HEK293 (cell line): ENCODE results near the gene ANAPC16.
A peak's percentile ranks its signal among the peaks of the same experiment; 100 is the strongest.

Experiments used
- CTCF ChIP-seq: fragments of 450-650 bp; formaldehyde crosslinking; IDR thresholded peaks from 2 replicates; pipeline ENCODE4 v1.5.1; 2016; ENCODE audit warnings: missing biosample characterization, missing genetic modification characterization
- IKZF3 ChIP-seq: fragments of 450-650 bp; IDR thresholded peaks from 2 replicates; pipeline ENCODE4 v1.5.0; 2018; ENCODE audit warnings: missing biosample characterization, mild to moderate bottlenecking, missing genetic modification characterization, moderate library complexity
- KLF16 ChIP-seq: fragments of 450-650 bp; formaldehyde crosslinking; IDR thresholded peaks from 2 replicates; pipeline ENCODE4 v1.5.1; 2017; ENCODE audit warnings: missing biosample characterization, missing genetic modification characterization
- KLF7 ChIP-seq: fragments of 450-650 bp; formaldehyde crosslinking; IDR thresholded peaks from 2 replicates; pipeline ENCODE4 v1.5.1; 2016; ENCODE audit warnings: missing biosample characterization, missing genetic modification characterization, borderline replicate concordance
- PRDM1 ChIP-seq: fragments of 450-650 bp; formaldehyde crosslinking; IDR thresholded peaks from 2 replicates; pipeline ENCODE4; 2016; ENCODE audit warnings: missing biosample characterization, missing genetic modification characterization
- SP2 ChIP-seq: fragments of 450-650 bp; formaldehyde crosslinking; IDR thresholded peaks from 2 replicates; pipeline ENCODE4 v1.5.1; 2016; ENCODE audit warnings: missing biosample characterization, missing genetic modification characterization
- SP3 ChIP-seq: fragments of 450-650 bp; formaldehyde crosslinking; IDR thresholded peaks from 2 replicates; pipeline ENCODE4 v1.5.1; 2016; ENCODE audit warnings: missing biosample characterization, missing genetic modification characterization
- SP7 ChIP-seq: fragments of 450-650 bp; formaldehyde crosslinking; IDR thresholded peaks from 2 replicates; pipeline ENCODE4 v1.5.1; 2016; ENCODE audit warnings: missing biosample characterization, missing genetic modification characterization
- TRIM28 ChIP-seq: IDR thresholded peaks from 2 replicates; pipeline ENCODE4 v1.6.1; 2011; ENCODE audit warnings: low read length, control low read depth, borderline replicate concordance
- ZBTB17 ChIP-seq: fragments of 450-650 bp; formaldehyde crosslinking; IDR thresholded peaks from 2 replicates; pipeline ENCODE4 v1.5.1; 2016; ENCODE audit warnings: missing biosample characterization, missing genetic modification characterization
- ZBTB26 ChIP-seq: fragments of 450-650 bp; formaldehyde crosslinking; optimal IDR thresholded peaks from 2 replicates; pipeline ENCODE3; 2016; ENCODE audit warnings: missing biosample characterization, mild to moderate bottlenecking, missing genetic modification characterization
- ZBTB44 ChIP-seq: fragments of 450-650 bp; IDR thresholded peaks from 2 replicates; pipeline ENCODE4 v1.5.1; 2018; ENCODE audit warnings: missing biosample characterization, mild to moderate bottlenecking, missing genetic modification characterization
- ZBTB48 ChIP-seq: fragments of 450-650 bp; formaldehyde crosslinking; IDR thresholded peaks from 2 replicates; pipeline ENCODE4 v1.5.1; 2016; ENCODE audit warnings: missing biosample characterization, missing genetic modification characterization
- ZBTB8A ChIP-seq: fragments of 450-650 bp; formaldehyde crosslinking; IDR thresholded peaks from 2 replicates; pipeline ENCODE4 v1.5.1; 2016; ENCODE audit warnings: missing biosample characterization, missing genetic modification characterization
- ZFHX2 ChIP-seq: fragments of 450-650 bp; formaldehyde crosslinking; conservative IDR thresholded peaks from 2 replicates; pipeline ENCODE4 v1.5.1; 2016; ENCODE audit warnings: missing biosample characterization, missing genetic modification characterization
- ZIC2 ChIP-seq: fragments of 450-650 bp; formaldehyde crosslinking; IDR thresholded peaks from 2 replicates; pipeline ENCODE4 v1.5.1; 2016; ENCODE audit warnings: missing biosample characterization, missing genetic modification characterization
- ZNF10 ChIP-seq: fragments of 450-650 bp; formaldehyde crosslinking; IDR thresholded peaks from 2 replicates; pipeline ENCODE4 v1.5.1; 2017; ENCODE audit warnings: missing biosample characterization, missing genetic modification characterization
- ZNF146 ChIP-seq: fragments of 450-650 bp; formaldehyde crosslinking; IDR thresholded peaks from 2 replicates; pipeline ENCODE4 v1.5.1; 2016; ENCODE audit warnings: missing biosample characterization, missing genetic modification characterization
- ZNF184 ChIP-seq: fragments of 450-650 bp; IDR thresholded peaks from 2 replicates; pipeline ENCODE4 v1.5.1; 2018; ENCODE audit warnings: missing biosample characterization, mild to moderate bottlenecking, missing genetic modification characterization
- ZNF311 ChIP-seq: fragments of 450-650 bp; formaldehyde crosslinking; IDR thresholded peaks from 2 replicates; pipeline ENCODE4 v1.5.1; 2017; ENCODE audit warnings: missing biosample characterization, missing genetic modification characterization, borderline replicate concordance
- ZNF324 ChIP-seq: fragments of 450-650 bp; formaldehyde crosslinking; IDR thresholded peaks from 2 replicates; pipeline ENCODE4 v1.5.1; 2016; ENCODE audit warnings: missing biosample characterization, missing genetic modification characterization
- ZNF366 ChIP-seq: fragments of 450-650 bp; formaldehyde crosslinking; conservative IDR thresholded peaks from 2 replicates; pipeline ENCODE4 v1.5.1; 2016; ENCODE audit warnings: missing biosample characterization, missing genetic modification characterization
- ZNF544 ChIP-seq: fragments of 450-650 bp; formaldehyde crosslinking; IDR thresholded peaks from 2 replicates; pipeline ENCODE4 v1.5.0; 2017; ENCODE audit warnings: missing biosample characterization, missing genetic modification characterization
- ZNF560 ChIP-seq: fragments of 450-650 bp; formaldehyde crosslinking; IDR thresholded peaks from 2 replicates; pipeline ENCODE4 v1.5.1; 2017; ENCODE audit warnings: missing biosample characterization, missing genetic modification characterization, borderline replicate concordance
- ZNF561 ChIP-seq: fragments of 450-650 bp; IDR thresholded peaks from 2 replicates; pipeline ENCODE4 v1.5.1; 2018; ENCODE audit warnings: missing biosample characterization, missing genetic modification characterization, borderline replicate concordance
- ZNF580 ChIP-seq: fragments of 450-650 bp; formaldehyde crosslinking; IDR thresholded peaks from 2 replicates; pipeline ENCODE4 v1.5.1; 2016; ENCODE audit warnings: missing biosample characterization, missing genetic modification characterization
- ZNF585B ChIP-seq: fragments of 450-650 bp; formaldehyde crosslinking; IDR thresholded peaks from 2 replicates; pipeline ENCODE4 v1.5.1; 2016; ENCODE audit warnings: missing biosample characterization, missing genetic modification characterization
- ZNF600 ChIP-seq: fragments of 450-650 bp; formaldehyde crosslinking; IDR thresholded peaks from 2 replicates; pipeline ENCODE4 v1.5.1; 2016; ENCODE audit warnings: missing biosample characterization, missing genetic modification characterization
- ZNF692 ChIP-seq: fragments of 450-650 bp; formaldehyde crosslinking; IDR thresholded peaks from 2 replicates; pipeline ENCODE4 v1.5.1; 2016; ENCODE audit warnings: missing biosample characterization, missing genetic modification characterization
- ZNF707 ChIP-seq: fragments of 450-650 bp; formaldehyde crosslinking; IDR thresholded peaks from 2 replicates; pipeline ENCODE4 v1.5.1; 2016; ENCODE audit warnings: missing biosample characterization, missing genetic modification characterization
- ZNF76 ChIP-seq: fragments of 450-650 bp; formaldehyde crosslinking; IDR thresholded peaks from 2 replicates; pipeline ENCODE4; 2016; ENCODE audit warnings: low read depth, missing biosample characterization, missing genetic modification characterization, borderline replicate concordance
- ZSCAN30 ChIP-seq: fragments of 450-650 bp; IDR thresholded peaks from 2 replicates; pipeline ENCODE4 v1.5.1; 2018; ENCODE audit warnings: missing biosample characterization, mild to moderate bottlenecking, missing genetic modification characterization, moderate library complexity

The ANAPC16 gene

GRCh38 chr10:72254813-72255568 lies 39.2 kb downstream of the ANAPC16 start (continued):
- TF ChIP-seq TRIM28 (0 out of 2 replicates have a peak, but pooled peaks have one; percentile 24), ZNF580 (tag by site-specific recombination) (peak; percentile 87), ZNF10 (tag by site-specific recombination) (0 out of 2 replicates have a peak, but pooled peaks have one; percentile 74), ZBTB48 (peak; percentile 71), IKZF3 (tag by site-specific recombination) (peak; percentile 62; the same call in 1 of the 2 replicates), ZNF146 (tag by site-specific recombination) (no peak), ZNF692 (peak; percentile 36), ZNF366 (tag by site-specific recombination) (peak; percentile 41; the same call in 1 of the 2 replicates), SP7 (tag by site-specific recombination) (peak; percentile 47; the same call in 1 of the 2 replicates), KLF16 (tag by site-specific recombination) (peak; percentile 41; the same call in 1 of the 2 replicates), ZNF76 (tag by site-specific recombination) (peak; percentile 53; the same call in 1 of the 2 replicates), ZBTB17 (peak; percentile 93), KLF7 (tag by site-specific recombination) (no peak), ZFHX2 (tag by site-specific recombination) (0 out of 2 replicates have a peak, but pooled peaks have one; percentile 34), ZBTB26 (tag by site-specific recombination) (peak; percentile 22), ZNF544 (tag by site-specific recombination) (no peak), ZNF324 (tag by site-specific recombination) (peak; percentile 51; the same call in 1 of the 2 replicates), ZBTB44 (peak; percentile 29; the same call in 1 of the 2 replicates), CTCF (tag by site-specific recombination) (peak; percentile 71; the same call in 1 of the 2 replicates), ZNF585B (tag by site-specific recombination) (no peak), ZNF184 (tag by site-specific recombination) (no peak), ZNF707 (no peak), SP2 (tag by site-specific recombination) (peak; percentile 23; the same call in 1 of the 2 replicates), ZNF560 (tag by site-specific recombination) (no peak), ZBTB8A (tag by site-specific recombination) (peak; percentile 30), SP3 (tag by site-specific recombination) (peak; percentile 41; the same call in 1 of the 2 replicates), PRDM1 (tag by site-specific recombination) (peak; percentile 42; the same call in 1 of the 2 replicates), ZNF311 (tag by site-specific recombination) (no peak), ZSCAN30 (tag by site-specific recombination) (peak; percentile 69; the same call in 1 of the 2 replicates), ZNF561 (tag by site-specific recombination) (0 out of 2 replicates have a peak, but pooled peaks have one; percentile 27), ZNF600 (tag by site-specific recombination) (peak; percentile 97), ZIC2 (tag by site-specific recombination) (peak; percentile 41)
